NCI-H446 (cell line): ENCODE data around the gene ETNPPL.

Experiments
- DNase-seq, 2 experiments: peaks; one replicate each; lab custom pipeline; 2025; lab: John Stamatoyannopoulos, UW

ETNPPL gene

DNA sequence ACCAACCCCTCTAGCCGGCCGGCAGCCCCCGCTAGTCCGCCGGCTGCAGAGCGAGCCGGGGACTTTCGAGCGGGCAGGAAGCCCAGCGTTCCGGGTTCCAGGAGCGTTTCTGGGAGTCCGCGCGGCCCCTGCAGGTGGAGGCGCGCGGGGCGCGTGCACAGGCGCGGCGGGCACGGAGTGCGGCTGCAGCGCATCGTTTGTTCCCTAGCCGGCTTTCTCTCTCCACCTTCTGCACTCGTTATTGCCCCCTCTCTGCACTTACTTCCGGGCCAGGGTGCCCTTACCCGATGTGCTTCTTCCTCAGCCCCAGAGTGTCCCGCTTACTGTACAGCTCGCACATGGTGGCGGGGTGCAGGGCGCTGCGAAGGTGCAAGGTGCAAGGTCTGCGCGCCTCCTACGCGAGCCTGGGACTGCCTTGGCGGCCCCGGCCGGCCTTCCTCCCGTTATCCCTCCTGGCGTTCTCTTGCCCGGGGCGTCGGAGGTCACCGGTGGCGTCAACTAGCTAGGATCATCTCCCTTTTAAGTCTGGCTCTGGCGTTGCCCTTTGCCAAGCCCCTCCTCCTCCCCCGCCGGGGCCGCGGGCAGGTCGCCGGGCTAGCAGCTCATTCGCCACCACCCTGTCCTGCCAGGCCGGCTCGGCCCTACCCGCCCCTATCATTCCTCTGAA lies at the start of gene ETNPPL:
TSS of gene ETNPPL (minus strand) at position 495 of the 667 bp plus-strand sequence. CDS start at position 340, 155 bp downstream.
- DNase-seq: peak in 1 of 2 experiments; percentile 68

DNA sequence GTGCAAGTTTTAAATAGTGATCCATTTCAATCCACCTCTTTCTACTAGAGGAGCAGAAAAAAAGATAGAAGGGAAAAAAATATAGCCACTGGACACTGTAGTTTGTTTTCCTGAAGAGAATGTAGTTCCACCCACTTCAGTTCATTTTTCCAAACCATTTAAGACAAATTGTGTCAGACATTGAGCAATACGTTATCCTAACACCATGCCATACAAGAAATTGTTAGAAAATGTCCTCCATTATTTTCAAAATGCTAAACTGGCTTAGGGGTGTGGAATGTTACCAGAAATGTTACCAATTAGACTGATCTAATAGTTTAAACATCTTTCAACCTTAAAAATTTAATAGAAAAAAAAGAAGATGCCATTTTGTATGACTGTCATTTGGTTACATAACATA lies 48.6 kb upstream of the ETNPPL start:
- DNase-seq: no peak

DNA sequence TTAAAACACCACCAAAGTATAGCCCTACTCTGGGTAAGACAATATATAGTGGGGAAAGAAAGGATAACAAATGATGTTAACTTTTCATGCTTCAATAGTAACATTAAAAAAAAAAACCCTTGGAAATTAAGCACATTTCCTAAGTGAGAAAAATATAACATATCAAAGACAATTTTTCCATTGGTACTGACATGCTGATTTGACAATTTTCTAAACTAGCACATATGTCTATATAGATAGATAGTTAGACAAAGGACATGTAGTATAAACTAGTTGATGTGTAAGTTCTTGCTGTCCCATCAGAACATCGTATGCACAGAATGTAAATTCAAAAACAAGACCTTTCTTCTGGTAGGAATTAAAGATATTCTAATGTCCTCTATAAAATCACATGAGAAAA lies 47.2 kb upstream of the ETNPPL start:
- no peak for DNase-seq

DNA sequence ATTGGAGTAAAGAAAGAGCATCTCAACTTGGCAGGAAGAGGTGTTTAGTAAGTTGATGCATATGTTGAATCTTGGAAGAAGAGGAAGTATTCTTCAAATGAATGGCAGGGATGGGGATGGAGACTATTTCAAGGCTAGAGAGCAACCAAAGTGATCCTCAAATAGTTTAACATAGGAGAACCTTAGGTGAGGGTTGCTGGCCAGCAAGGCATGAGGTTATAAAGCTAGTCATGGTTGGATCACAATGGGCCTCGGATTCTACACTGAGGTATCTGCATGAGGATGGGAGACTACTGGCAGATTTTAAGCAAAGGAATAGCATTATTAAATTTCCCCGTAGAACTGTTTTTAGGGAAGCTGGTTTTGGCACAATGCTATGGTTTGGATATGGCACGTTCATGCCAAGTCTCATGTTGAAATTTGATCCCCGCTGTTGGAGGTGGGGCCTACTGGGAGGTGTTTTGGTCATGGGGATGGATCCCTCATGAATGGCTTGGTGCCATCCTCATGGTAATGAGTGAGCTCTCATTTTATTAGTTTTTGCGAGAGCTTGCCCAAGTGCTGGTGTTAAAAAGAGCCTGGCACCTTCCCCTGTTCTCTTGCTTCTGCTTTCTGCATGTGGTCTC lies 41.9 kb upstream of the ETNPPL start:
- peak; percentile 86 to 94 for DNase-seq

DNA sequence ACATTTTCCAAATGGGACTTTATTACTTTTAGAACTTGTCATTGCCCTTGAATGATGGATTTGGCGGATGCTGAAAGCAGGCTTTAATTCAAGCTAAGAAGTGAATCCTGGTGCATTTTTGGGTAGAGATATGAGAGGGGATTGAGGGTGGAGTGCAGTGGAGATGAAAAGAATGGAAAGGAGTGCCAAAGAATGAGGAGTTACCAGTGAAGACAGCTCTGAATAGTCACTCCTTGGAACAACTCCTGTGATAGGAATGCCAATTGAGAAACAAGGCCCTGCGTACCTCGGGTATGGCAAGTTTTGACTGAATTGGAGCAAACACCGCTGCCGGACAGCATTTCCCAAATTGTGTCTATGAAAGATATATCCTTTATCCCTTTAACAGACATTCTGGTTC lies 36.5 kb upstream of the ETNPPL start:
- DNase-seq: peak in 1 of 2 experiments; percentile 43

DNA sequence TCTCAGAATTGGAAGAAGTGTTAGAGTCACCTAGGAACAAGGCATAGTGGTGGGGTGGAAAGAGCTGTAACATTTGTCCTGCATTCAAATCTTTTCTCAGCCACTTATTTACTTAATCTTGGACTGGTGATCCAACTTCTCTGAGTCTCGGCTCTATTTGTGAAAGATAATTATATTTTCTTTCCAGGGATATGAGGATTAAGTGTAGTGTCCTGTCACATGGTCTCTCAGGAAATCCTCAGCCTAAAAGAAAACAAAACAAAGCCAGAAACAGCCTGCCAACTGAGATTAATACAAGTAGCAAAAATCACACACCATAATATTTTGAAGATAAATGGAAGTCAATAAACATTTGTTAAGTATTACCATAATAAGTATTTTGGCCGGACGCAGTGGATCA lies 33.3 kb upstream of the ETNPPL start:
- DNase-seq: no peak

DNA sequence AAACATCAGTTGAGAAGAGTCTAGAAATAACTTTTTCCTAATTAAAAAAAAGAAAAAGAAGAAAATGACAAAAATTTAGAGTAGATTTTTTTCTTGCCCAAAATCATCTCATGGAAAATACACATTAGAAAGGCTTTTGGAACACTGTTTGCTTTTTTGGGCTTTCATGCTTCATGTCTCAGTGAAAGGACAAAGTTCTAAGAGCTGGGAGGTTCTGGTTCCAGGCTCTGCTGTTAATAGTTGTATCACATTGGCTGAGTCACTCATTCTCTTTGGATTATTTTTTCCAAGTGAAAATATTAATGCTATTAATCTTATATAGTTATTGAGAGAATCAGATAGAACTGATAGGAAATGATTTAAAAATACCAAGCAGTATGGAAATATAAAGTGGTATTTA lies 32.9 kb upstream of the ETNPPL start:
- DNase-seq: no peak

DNA sequence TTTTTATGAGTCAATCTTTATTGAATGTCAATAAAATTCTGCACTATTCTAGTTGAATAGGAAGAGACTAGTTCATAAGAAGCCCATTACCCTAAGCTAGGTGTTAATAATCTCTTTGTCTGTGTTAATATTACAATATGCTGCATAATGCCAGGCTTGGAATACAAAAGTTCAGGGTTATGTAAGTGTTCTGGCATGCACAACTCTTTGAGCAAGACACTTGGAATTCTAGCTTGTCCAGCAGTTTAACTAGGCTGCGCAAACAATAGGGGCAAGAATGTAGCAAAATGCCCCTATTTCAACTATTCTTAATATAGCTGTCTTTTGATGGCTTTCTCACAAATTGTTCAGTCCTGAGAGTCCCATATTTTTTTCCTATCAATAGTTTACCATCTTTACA lies 31.3 kb upstream of the ETNPPL start:
- no peak for DNase-seq

DNA sequence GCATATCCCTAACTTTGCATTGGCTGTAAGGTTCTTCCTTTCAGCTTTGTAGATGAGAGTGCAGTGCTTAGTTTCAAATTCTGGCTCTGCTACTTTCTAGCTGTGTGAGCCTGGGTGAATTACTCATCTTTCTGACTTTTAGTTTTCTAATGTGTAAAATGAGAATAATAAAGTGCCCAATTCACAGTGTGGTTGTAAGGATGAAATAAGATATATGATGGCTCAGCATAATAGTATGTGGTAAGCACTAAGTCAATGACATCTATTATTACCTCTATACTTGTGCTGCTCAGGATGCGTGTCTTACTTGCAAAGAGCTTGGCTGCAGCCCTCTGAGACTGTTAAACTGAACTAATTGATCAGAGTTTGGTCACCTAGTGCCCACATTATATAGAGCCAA lies 30.6 kb upstream of the ETNPPL start:
- DNase-seq: no peak

DNA sequence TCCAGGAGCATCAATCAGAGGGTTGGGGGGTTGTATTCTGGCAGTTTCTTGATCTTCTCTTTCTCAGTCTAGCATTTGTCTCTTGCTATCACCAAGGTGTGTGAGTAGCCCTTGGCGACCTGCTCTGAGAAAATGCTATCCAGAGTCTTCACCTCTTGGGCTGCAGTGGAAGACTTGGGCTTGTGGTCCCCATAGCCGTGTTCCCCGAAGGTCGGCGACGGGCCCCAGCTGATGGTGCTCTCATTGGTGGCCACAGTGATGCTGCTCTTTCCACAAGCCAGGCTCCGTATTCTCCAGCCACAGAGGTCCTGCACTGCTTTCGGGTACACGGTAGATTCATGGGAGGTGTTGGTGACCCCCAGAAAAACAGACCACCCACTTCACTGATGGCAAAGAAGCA lies 25.9 kb upstream of the ETNPPL start:
- DNase-seq: no peak

DNA sequence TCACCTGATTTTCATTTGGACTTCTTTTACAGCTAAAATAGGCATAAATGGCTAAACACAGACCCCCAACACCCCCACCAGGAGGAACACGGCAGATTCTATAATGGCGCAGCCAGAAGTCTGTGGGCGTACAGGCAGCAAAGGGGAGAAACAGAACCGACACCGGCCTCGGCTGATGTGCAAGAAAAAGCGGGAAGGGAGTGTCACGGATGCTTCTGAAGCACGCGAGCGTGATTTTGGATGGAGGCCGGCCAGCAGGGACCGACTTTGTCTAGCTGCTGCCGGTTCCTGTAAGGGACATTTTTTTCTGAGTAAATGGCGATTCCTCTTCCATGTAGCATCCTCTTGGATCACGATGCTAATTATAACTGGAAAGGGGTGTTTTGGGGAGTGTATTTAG lies 24.9 kb upstream of the ETNPPL start:
- no peak for DNase-seq

DNA sequence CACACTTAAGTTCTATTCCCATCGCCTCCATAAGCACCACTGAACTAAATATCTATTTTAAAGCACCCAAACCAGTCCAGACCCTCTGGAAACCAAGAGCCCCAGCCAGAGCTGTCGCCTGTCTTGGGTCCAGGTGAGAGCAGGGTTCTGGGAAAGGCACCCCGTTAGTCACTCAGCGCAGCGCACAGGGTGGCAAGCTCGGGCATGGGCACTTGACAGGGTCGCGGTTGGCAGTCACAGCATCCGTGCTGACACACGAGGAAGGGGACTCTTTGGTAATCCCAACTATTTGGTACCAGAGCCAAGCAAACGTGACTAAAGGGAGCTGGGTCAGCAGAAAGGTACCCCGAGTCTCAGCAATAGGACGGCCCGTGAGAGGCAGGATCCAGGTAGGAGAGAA lies 24.3 kb upstream of the ETNPPL start:
- DNase-seq: no peak

DNA sequence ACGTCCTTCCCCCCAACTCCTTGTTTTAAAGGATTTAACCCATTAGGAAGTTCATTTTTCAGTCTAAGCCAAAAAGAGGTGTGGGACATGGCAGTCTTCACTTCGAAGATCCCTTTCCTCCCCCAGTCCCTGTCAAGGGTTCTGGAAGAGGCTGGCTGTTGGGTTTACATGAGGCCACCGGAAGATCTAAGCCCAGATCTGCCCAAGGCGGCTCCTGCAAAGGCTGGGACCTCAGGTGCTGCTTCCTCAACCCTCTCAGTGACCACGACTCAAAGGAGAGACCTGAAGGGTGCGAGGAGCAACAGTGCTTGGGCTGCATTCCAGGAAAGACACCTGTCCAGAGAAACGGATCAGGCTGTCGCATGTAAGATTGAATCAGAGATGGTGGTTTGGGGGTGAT lies 23.5 kb upstream of the ETNPPL start:
- no peak for DNase-seq

DNA sequence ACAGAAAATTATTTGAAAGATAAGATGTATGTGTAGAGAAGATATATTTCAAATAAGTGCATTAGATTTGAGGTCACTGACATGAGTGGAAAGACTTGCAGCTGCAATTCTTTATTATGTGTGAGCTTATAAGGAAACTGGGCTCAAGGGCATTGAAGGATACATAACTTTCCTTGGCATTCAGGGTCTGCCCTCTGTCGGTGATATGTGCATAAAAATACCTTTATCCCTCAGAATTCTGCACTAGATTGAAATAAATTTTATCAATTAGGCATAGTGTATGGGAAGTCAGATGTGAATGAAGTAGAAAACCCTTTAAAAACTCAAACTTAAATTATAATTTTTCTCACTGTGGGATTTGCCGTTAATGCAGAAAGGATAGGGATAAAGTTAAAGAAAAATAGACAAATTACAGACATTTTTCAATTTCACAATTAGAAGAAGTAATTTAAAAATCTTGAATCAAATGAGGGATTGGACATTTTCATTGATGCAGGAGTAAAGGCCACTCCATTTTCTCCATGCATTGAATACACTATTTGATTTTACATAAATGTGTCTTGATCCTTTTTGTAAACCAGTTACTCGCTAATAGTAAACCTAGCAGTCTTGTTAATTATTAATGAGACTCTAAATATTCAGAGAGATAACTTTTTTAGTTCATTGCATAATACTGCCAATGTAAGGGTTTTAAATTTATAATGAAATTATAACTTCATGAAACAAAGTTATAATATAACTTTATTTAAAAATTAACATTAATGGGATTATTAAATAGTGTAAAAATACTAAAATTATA lies 21.0 kb upstream of the ETNPPL start:
- DNase-seq: no peak

DNA sequence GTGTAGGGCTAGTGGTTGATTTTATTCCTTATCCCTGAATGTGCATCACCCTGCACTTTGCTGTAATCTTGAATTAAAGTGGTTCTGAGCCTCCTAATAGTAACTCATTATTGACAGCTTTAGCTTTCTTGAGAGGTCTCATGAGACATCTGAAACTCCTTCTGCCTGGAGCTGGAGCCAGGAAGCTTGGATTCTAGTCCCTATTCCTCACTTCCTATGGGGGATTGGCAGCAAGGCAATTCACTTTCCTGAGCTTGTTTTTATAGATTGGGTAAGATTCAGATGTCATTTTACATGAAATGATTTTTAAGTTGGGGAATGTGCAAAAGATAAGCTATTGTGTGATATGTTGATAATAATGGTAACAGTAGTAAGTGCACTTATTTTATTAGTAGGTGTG lies 17.1 kb upstream of the ETNPPL start:
- DNase-seq: peak in 1 of 2 experiments; percentile 12

DNA sequence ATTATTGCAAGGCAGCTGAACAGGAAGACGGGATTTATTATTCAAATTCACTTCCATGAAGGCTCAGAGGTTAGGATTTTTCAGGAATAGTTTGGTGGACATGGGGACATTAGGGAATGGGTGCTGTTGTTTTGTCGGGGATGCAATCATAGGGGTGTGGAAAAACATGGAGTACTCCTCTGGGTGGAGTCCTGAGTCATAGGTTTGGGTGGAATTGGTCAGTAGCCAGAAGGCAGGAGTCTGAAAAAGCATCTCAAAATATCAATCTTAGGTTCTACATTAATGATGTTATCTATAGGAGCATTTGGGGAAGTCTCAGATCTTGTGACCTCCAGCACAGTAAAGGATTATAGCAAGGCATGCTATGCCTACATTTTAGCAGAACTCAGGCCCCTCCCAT lies 14.5 kb upstream of the ETNPPL start:
- no peak for DNase-seq

DNA sequence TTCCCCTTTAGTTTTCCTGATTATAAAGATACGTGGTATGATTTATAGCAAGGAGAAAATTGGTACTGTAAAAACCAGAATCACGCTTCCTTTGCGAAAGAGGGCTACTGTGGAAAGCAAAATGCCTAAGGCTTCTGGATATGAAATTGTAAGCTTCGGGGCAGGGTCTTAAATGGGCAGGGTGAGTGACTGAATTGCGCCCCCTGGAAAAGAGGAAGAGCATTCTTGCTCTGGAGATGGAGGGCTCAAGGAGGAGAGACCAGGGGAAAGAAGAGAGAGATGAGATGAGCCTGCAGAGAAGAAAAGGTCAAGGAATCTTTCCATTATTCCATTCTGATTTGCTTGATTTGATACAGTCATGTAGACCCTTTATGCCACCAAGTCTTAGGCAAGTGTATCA lies 13.1 kb upstream of the ETNPPL start:
- no peak for DNase-seq

DNA sequence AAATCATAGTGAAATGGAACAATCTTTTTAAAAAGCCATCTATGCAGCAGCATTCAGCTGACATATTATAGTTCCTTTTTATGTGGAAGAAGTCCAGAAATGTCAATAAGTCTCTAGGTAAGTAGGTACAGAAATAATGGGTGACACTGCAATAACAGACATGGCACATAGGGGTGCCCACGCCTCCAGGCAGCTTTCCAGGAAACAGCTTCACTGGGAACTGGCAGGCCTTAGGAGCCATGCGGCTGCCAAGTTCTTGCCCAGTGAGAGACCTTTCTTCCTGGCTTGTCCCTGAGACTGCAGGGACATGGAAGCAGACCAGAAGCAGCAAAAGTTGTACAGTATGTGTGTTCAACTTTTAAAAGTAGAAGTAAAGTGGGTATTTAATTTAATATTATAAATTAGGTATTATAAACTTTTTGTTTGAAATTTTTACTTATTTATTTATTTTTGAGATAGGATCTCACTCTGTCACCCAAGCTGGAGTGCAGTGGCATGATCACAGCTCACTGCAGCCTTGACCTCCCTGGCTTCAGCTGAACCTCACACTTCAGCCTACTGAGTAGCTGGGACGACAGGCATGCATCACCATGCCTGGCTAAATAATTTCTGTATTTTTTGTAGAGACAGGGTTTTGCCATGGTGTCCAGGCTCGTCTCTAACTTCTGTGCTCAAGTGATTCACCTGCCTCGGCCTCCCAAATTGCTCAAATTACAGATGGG lies 12.1 kb upstream of the ETNPPL start:
- peak; percentile 82 to 85 for DNase-seq

DNA sequence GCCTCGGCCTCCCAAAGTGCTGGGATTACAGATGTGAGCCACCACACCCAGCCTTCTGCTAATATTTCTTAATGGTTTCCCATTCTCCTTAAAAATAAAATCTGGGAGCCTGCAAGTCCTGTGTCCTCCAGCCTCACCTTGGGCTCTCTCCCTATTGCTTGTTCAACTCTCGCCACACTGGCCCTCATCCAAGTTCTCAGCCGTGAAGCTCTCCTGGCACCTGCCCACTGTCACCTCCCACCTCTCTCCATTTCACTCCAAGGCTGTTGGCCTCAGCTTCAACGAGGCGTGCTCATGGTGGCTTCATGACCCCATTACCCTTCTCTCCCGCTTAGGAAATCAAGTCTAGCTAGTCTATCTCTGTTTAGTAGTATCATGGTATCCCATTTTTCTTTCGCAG lies 9.5 kb upstream of the ETNPPL start:
- DNase-seq: no peak

DNA sequence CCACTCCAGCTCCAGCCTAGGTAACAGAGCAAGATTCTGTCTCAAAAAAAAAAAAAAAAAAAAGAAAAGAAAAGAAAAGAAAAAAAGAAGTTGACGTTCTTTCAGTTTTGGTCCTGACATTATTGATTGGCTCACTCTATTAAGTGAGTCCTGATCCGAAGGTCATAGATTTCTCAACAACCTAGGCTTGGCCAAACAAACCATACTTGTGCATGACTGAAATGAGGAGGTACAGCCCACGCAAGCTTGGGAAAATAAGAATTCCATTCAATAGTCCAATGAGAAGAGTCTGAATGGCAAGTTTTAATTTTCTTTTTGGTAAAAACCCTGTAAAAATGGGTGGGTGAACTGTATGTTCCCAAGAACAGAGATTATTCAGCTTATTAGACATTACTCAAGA lies 3.2 kb upstream of the ETNPPL start:
- no peak for DNase-seq

DNA sequence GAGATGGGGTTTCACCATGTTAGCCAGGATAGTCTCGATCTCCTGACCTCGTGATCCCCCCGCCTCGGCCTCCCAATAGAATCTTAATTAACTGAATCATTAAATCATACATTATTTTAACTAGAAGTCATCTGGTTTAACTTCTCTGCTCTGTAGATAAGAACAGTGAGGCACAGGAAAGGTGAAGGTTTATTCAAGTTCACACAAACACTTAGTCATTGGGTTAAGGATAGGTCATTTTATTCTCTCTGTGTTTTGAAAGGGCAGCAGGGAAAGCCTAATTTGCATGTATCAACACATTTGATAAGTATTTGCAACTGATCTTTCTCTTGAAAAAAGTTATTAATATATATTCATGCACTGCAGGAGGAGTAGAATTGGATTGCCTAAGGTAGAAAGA lies 1.1 kb upstream of the ETNPPL start:
- DNase-seq: no peak

DNA sequence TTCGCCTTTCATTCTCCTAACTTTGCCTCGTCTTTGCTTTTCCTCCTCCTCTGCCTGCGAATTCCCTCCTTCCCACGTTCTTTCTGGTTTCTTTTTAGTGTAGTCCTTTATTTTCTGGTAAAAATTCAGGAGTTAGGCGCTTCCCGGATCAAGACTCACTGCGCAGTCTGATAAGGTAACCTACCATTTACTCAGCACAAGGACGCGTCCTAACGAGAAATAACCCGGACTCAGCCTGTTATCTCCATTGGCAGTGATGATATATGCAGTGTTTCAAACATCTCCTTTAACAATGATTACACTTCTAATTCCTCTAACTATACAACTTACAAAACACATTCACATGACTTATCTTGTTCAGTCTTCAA lies 357 bp upstream of the ETNPPL start:
- no peak for DNase-seq

DNA sequence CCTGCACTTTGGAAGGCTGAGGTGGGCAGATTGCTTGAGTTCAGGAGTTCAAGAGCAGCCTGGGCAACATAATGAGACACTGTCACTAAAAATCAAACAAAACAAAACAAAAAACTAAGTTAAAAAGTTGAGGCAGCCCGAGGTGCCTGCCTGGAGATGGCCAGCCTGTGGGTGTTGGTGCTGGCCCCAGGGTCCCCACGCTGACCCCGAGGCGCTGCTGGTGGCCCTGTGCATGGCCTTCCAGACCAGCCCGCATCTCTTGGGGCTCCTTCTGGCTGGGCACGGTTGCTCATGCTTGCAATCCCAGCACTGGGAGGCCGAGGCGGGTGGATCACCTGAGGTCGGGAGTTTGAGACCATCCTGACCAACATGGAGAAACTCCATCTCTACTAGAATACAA lies 4.4 kb downstream of the ETNPPL start:
- no peak for DNase-seq
